Activated CD4-positive, alpha-beta T cell treated with anti-CD3 and anti-CD28 coated beads for 1 hour (primary cell): ENCODE measurements around the gene GON7.
"Not testable (repeated sequence)": the region's sequence is repeated elsewhere in the genome, so short reads cannot be mapped to it uniquely, and the experiment has no call there.

ENCODE experiments used
- DNase-seq: peaks from one replicate; pipeline ENCODE4 v3.0.0-alpha.2; 2020

GON7 gene, protein sequence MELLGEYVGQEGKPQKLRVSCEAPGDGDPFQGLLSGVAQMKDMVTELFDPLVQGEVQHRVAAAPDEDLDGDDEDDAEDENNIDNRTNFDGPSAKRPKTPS

DNA sequence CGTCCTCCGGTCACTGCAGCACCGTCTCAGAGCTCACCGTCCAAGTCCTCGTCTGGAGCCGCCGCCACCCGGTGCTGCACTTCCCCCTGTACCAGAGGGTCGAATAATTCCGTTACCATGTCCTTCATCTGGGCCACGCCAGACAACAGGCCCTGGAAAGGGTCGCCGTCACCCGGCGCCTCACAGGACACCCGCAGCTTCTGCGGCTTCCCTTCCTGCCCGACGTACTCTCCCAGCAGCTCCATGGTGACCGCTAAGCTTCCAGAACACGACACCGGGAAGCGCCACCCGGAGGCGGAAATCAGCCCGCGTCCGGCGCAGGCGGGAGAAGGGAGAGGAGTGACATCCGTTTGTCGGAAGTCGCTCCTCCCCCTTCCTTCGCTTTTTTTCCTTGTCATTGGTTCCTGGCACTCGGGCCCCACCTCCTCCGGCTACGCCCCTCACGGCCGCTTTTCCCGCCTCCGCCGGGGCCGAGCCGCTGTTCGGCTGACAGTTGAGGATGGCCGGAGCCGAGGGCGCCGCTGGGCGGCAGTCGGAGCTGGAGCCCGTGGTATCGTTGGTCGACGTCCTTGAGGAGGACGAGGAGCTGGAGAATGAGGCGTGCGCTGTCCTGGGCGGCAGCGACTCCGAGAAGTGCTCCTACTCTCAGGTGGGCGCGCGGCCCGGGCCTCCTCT is at the start of gene GON7, which contains the start of gene UBR7:
Gene GON7 (minus strand): TSS at position 273 of the 675 bp plus-strand sequence. CDS start 28 bp downstream, at position 245.
Gene UBR7 (plus strand): TSS at position 464 of the 675 bp plus-strand sequence. CDS start 36 bp downstream, at position 500.
- DNase-seq: peak; percentile 71

DNA sequence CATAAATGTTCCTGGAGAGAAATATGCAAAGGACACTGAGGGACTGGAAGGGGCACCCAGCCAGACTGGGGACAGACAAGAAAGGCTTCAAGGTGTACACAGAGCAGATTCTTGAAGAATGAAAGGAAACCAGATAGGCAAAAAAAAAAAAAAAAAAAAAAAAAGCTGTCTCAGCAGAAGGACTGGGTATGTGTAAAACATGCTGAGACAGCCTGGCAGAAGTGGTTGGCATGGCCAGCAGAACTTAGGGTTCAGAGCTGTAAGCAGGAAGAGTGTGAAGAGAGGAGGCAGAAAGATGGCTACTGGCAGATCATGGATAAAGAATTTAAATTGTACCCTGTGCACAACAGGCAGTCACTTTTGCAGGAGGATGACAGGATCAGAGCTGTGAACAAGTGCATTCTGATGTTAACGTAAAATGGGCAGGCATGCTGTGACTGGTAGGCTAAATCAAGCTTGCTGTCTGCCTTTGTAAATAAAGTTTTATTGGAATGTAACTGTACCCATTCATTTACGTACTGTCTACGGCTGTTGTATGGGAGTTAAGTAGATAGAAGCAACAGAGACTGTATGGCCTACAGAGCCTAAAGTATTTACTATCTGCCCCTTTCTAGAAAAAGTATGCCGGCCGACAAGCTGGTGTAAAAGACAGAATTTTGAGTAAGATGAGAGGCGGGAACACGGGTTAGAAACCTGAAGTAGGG is 42.4 kb upstream of the GON7 start:
- no peak for DNase-seq

DNA sequence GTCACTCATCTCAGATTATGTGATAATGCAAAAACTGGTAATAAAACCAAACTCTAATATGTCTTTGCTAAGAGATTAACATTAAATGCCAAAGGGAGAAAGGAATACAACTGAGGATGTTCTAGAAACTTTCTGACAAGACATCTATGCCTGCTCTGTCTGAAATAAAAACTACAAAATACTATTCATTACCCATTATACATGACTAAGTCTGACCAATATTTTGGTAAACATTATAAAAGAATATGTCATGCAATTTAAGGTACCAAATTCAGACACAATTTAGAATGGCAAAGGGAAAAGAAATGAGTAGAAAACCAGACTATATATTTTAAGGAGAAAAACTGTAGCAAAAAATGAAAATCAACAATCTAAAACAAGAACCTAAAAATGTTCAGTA is 39.7 kb upstream of the GON7 start:
- DNase-seq: no peak

DNA sequence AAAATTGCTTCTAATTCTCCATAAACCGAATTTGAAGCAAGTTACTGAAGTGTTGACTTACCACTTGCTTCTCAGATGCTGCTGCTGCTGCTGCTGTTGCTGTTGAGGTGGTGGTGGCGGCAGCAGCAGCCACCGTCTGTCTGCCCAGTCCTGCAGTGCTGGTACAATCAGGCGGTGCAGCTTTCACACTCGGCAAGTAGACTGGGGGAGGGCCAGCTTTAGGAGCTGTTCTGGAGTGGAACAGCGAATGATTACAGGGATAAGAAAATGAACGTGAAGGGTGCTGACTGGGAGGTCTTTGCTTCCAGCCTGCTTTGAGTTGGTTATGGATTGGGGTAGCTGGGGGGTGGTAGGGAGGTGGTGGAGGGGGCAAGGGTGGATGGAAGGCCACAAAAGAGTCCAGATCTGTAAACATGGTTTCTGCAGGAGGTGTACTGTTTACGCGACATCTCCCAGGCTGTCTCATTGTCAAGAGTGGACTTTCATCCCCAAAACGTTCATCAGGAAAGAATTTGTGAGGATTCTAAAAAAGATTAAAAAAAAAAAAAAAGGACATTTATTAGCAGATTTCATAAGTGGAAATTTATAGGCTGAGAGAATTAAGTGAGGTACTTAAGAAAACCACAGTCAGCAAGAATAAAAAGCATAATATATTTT is 39.0 kb upstream of the GON7 start:
- no peak for DNase-seq

DNA sequence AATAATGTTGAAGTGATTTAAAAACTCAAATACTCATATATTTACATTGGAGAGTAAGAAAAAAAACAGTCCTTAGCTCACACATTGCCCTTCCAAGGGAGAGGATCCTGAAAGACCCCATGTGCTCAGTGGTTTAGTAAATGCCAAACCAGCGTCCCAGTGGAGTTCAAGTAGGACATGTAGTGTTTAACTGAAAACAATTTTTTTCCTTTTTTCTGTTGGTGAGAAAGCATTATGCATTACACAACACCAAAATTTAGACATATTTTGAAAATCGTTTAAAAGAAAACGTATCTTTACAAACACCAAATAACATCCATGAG is 33.8 kb upstream of the GON7 start:
- DNase-seq: no peak

DNA sequence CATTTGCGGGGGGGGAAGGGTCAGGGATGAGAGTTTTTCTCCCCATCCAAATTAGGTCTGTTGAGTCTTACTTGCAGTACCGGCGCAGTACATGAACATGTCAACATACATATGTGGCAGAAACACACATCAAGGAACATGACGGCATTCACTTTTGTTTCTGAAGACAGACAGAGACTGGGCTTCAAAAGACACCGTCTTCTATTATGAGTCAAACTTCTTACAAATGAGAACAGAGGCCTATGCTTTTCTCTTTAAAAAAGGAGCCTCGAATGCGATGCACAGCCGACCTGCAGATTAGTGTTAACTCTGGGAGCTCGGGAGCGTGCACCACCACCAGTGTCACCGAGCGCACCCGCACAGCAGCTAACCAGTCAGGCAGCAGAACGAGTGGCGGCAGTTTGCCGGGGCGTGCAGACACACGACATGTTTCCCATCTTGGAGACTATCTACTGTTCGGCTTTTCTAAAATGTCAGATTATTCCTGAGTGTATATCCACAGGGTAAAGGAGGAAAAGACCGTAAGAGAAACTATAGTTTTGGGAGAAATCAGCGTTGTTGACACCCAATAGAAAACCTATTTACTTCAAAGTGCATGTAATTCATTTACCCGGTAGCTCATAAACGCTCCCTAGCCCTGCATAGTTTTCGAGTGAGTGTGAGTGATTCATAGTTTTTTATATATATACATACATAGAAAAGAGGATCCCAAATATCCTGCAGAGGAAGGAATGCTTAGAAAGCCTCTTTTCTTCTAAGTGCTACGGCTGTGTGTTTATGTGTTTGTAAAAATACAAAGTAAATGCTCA is 33.2 kb upstream of the GON7 start:
- no peak for DNase-seq

DNA sequence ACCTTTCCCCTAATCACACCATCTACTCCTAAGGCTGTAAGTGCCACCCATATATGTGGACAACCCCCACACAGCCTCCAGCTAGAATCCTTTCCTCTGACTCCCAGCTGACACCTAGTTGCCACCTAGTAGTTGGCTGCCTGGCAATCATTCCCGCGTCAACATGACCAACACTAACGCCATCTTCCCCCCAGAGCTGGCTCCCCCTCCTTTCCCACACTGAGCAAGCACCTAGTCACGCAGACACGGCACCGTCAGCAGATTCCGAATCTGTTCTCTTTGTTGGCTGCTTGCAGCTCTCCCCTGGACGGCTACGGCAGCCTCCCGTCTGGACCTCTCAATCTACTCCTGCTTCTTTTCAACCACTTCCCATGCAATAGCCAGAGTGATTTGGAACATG is 27.9 kb upstream of the GON7 start:
- DNase-seq: no peak

DNA sequence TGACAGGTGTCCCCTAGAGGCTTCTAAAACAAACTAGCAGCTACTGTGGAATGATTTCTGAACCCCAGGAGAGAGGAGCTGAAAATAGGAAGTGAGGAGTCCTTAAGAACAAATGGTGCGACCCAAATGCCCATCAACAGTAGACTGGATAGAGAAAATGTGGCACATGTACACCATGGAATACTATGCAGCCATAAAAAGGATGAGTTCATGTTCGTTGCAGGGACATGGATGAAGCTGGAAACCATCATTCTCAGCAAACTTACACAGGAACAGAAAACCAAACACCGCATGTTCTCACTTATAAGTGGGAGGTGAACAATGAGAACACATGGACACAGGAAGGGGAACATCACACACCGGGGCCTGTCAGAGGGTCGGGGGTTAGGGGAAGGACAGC is 26.2 kb upstream of the GON7 start:
- not testable (repeated sequence) for DNase-seq

DNA sequence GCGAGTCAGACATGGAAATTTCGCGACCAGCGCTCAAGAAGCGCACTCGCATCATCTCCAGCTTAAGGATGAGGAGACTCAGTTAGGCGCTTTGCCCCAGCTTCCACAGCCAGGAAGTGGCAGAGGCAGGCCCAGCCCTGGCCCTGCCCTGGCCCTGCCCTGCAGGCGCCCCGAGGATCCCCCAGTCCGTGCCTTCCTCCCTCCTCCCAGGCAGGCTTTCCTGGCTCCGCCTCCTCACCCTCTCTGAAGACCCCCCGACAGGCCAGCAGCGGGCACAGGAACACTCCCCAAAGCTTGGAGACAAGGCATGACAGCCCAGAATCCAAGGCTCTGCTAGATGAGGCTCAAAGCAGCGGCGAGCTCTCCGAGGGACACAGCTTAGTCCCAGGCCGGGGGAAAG is 25.3 kb upstream of the GON7 start:
- DNase-seq: no peak

DNA sequence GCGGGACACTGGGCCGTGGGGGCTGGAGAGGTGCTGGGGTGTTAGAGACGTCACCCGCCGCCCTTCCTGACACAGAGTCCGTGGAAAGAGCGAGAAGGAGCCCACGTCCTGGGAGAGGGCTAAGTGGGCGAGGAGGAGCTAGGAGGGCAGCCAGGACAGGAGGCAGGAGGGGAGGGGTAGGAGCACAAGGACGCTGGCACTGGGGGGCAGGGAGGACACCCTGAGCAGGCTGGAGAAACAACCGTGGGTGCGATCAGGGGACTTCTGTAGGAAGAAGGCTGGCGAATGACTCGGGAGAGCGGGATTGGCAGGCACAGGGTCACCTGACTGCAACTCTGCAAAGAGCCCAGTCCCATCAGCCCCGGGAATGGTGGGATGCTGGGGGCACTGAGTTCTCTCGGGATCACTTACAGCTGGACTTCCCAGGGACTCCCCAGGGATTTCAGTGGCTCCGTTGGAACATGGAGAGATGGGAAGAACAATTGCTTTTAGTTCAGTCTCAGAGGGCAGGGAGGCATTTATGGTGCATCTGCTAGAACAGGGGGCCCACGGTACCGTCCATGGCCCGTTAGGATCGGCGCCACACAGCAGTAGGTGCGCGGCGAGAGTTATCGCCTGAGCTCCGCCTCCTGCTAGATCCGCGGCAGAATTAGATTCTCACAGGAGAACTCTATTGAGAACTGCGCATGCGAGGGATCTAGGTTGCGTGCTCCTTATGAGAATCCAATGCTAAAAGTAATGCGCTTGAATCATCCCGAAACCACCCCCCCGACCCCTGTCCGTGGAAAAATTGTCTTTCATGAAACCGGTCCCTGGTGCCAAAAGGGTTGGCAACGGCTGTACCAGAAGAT is 24.5 kb upstream of the GON7 start:
- no peak for DNase-seq

DNA sequence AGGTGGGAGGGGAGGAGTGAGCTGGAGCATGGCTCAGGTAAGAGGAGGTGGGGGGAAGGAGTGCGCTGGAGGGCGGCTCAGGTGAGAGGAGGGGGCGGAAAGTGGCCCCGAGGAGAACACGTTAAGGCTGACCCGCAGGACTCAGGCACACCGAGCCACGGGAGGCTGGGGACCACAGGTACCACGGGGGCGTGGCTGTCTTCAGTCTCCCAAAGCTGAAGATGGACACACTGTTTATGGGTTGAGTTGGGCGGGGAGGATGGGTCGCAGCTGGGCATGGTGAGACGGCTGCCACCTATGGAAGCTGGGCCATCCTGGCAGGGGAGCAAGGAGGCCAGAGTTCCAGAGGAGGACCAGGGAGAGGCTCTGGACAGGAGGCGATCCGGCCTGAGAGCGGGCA is 23.7 kb upstream of the GON7 start:
- DNase-seq: no peak

DNA sequence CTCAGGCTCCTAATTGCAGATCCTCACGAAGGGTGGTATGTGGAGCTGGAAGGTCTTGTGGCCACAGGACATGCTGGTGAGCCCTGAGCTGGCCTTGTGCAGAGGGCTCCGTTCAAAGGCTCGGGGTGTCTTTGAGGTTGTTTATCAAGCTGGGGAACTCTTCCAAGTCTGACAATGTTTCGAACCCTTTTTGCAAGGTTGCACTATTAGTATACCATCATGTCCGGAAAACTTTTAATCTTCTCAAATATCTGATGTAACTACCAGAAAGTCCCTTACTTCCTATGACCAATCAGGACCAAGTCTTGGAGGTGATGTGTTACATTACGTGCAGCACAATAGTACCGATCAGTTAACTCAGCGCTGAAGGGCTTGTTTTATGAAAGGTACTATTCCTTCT is 21.7 kb upstream of the GON7 start:
- no peak for DNase-seq

DNA sequence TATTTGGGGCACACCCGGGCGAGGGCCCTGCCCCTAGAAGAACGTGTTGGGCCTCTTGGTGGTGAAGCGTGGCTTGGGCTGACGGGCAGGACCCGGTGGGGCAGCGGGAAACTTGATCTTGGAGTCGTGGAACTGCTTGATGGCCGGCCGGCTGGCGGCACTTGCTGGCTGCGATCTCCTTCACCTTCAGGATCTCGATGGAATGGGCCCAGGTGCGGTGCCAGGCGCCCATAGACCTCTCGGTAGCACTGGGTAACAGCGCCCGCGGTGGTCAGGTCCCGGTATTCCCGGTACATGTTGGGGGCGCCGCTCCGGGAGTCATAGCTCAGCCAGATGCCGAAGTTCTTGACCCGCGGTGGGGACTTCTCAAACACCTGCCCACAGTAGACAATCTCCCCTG is 16.7 kb upstream of the GON7 start:
- DNase-seq: no peak

DNA sequence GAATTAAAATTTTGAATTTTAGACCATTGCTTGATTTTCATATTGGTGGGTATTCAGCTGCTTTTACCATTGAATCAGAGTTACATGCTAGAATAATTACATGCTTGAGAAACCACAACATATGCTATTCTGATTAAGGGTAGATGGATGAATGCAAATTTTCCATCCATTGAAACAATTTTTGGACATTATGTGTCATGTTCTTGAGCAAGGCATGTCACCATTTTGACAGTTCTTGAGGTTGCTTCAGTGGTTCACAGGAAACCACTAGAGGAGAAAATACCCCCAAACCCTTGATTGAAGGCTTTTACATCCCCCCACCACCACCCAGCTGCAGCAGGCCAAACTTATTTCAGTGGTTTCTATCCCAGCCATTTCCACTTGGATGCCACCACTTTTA is 13.6 kb upstream of the GON7 start:
- DNase-seq: no peak

DNA sequence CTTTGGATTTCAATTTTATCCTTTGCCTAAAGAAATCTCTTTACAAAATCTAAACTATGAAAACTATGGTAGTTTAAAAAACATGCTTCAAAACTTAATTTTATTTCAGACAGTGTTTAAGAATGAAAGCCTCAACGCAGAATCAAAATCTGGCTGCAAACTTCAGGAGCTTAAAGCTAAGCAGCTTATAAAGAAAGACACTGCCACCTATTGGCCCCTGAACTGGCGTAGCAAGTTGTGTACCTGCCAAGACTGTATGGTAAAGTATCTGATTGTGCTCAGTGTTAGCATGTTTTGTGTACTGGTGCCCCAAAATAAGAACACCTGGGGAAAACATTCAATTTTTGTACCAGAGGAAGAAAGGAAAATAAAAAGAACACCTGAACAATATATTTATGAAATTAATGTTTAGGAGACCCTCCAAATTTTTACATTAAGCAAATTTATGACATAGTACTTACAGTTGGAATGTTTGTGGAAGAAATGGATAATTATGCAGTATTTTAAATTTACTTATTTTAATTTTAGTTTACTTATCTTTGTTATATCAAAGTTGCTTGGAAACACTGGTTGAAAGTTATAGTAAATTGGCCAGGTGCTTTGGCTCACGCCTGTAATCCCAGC is 12.3 kb upstream of the GON7 start:
- DNase-seq: peak; percentile 23

DNA sequence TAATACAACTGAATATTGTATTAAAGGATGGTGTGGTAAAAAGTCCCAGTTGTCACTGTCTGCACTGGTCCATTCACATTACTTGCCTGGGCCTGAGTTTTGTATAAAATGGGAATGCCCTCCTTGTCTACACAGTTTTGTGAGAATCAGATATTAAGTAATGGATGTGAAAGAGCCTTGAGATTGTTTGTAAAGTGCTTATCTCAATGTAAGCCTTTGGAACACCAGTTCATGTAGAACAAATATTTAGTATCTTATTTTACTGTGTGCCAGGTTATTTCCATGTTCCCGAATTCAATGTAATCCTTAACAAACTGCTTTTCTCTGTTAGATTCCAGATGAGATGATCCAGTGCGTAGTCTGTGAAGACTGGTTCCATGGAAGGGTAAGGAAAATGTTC is 7.7 kb upstream of the GON7 start:
- DNase-seq: no peak

DNA sequence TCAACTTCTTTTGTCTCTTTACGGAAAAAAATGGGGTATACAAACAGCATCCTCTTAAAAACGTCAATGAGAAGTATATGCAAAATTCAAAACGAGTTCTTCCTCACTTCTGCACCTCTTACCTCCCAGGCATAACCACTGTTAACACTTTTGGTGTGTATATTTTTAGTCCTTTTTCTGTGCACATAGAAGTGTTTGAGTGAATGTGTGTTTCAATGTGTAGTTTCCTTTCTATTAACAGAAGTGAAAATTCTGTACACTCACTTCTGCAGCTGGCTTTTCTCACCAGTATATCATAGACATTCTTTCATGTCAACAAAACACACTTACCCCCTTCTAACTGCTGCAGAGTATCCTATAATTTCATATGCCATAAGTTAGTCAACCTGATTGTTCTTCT is 5.6 kb upstream of the GON7 start:
- no peak for DNase-seq

DNA sequence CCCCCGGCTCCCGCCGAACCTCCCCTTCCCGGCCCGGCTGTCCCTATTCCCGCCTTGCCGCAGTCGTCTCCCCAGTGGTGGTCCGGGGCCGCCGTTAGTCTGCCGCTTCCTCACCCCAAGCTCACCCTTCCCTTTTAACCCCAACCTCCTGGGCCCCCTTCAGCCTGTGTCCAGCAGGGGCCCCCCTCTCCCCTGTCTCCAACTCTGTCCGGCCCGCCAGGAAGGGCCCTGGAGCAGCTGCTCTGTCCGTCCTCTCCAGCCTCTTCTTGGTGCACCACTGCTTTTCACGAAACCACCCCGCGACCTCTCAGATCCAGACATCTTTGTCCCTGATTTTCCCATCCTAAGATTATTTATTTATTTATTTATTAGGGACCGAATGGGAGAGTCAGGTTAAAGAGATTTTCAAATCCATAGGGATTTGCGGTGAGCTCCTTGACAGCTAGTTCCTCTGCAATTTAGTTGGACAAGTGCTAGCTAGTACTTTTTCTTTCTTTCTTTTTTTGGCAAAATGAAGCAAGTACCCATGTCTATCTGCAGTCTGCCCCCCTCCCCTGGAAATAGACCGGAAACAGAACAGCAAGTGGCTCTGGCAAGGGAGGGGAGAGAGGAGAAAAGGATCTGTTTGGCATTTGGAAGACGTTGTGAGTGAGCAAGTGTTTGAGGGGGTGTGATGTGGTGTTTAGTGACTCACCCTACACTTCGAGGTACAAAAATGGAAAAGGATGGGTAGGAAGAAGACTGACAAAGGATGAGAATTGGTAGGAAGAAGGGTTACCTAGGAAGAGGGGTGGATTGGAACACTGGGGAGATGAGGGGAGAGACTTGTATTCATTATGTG is 823 bp upstream of the GON7 start:
- no peak for DNase-seq

DNA sequence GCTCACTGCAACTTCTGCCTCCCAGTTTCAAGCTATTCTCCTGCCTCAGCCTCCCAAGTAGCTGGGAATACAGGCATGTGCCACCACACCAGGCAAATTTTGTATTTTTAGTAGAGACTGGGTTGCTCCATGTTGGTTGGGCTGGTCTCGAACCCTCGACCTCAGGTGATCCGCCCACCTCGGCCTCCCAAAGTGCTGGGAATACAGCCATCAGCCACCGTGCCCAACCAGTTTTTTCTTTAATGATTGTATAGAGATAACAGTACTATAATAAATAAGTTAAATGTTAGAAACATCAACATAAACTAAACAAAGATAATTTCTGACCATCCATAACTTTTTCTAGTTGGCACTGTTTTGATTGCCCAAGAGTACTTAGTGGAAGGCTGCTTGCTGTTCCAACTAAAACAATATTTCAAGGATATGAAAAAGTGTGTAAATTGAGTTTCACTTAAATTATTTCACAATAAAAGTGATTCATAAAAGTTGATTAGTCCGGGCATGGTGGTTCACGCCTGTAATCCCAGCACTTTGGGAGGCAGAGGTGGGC is 5.6 kb downstream of the GON7 start:
- DNase-seq: no peak

DNA sequence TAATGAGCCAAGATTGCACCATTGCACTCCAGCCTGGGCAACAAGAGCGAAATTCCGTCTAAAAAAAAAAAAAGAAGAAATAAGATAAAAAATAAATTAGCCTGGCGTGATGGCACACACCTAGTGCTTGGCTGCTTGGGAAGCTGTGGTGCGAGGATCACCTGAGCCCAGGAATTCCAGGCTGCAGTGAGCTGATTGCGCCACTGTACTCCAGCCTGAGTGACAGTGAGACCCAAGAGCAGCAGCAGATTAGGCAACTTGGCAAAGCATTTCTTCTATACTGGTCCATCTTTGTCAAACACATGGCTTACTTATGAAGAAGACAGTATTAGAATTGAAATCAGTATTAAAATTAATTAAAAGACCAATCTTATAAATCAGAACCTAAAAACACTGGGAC is 6.3 kb downstream of the GON7 start:
- no peak for DNase-seq

DNA sequence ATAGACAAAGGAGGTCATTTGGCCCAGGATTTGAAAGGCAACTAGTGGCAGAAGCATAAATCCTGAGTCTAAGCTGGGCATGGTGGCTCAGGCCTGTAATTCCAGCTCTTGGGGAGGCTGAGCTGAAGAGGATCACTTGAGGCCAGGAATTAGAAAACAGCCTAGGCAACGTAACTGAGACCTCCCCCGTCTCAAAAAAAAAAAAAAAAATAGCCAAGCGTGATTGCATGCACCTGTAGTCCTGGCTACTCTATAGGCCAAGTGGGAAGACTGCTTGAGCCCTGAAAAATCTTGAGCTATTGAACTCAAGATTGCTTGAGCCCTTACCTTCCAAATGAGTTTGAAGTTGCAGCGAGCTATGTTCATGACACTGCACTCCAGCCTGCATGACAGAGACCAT is 7.8 kb downstream of the GON7 start:
- no peak for DNase-seq
